Right kidney (tissue), 1 donor: ENCODE data around the gene RXRA.

Source experiments
- DNase-seq: peaks from one replicate; pipeline ENCODE4 v3.0.0-alpha.2; 2016

RXRA gene

DNA sequence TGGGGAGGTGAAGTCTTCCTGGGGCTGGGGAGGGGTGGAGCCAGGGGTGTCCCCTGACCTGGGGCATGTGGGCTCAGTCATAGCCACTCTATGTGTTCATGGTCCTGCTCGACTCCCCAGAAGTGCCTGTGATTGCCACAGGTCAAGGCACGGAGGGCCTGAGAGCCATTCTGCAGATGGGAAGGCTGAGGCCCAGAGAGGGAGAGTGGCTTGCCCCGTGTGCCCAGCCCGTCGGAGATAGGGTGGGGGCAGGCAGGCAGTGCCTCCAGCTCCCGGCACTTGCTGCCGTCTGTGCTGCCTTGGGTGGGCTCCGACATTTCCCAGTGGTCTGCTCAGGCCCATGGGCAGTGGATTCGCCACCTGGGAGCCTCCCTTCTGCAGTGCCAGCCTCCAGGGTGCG lies 74.0 kb downstream of the RXRA start:
- no peak for DNase-seq

GRCh38 chr9:134401391-134401790 lies 75.1 kb downstream of the RXRA start:
- no peak for DNase-seq

GRCh38 chr9:134402182-134402581 lies 75.9 kb downstream of the RXRA start:
- no peak for DNase-seq

DNA sequence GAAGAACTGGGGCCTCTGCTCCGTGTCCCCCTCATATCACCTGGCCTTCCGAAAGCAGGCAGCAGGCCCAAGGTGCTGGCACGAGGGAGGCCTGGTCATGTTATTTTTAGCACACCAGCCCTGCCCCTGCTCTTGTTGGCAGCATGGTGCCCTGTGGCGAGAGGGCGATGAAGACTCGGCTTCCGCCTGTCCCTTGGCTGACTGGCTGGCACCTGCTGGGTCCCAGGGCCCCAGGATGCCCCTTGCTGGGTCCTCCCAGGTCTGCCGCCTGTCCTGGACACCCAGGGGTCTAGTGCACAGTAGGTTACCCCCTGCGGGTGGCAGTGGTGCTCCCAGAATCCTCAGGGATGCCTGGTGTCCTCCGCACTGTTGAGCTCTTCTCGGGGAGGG lies 77.0 kb downstream of the RXRA start:
- no peak for DNase-seq

DNA sequence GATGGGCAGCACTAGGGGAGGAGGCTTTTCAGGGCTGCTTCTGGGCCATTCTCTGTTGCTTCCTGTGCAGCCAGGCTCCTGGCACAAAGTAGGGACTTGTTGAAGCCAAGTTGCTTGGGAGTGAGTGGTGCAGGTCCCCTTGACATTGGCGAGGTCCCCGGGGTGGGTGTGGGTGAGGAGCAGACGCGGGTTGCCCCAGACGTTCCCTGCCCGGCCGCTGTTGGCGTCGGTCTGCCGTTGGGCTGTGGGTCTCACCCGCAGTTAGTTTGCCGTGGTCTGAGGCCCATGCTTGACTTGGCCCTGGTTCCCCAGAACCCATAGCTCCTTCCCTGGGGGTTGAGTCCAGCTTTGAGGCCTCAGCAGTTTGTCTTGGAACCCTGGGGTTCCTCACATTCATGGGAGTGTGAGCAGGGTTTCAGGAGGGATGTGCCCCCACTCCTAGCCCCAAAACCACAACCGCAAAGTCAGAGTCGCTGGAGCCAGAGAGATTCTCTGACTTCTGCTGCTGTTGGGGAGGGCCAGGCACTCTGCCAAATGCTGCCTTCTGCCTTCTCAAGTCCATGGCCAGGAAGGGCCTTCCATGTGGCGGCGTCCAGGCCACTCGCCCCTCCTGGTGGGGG lies 77.5 kb downstream of the RXRA start:
- DNase-seq, result no peak

DNA sequence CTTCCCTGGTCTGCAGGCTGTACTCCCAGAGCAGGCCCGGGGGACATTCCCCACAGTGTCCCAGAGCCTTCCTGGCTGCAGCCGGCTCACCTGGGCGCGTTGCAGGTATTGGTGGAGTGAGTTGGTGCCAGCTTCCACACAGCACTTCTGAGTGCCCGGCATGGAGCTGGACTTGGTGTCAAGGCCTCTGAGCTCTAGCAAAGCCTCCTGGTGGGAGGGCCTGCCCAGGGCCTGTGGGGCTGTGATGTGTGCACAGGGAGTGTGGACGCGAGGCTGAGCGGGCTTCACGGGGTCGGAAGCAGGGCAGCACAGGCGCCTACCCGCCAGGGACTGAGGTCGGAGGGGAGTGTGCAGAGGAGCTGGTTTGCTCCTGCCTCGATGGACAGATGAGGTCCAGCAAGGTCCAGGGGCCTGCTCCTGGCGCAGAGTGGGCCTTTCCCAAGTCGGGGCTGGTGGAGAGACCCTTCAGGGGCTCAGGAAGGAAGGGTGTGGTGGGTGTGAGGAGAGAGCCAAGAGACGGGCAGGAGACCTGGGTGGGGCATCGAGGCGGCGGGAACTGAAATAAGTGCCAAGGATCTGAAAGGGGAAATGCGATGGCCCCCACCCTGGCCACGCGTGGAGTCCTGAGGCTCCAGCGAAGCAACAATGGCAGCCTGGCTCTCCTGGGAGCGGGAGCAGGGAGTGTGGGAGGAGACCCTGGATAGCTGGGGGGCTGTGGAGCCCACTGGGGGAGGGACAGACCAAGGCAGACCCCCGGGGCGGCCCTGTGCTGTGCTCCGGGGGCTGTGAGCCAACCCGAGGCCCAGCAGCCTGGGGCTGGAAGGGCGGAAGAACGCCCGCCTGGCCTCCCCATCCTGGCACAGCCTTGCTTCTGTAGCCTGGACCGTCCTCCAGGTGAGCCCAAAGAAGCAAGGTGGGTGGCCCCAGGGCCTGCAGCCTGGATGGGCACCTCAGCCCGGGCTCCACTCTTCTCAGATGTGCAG lies 78.4 kb downstream of the RXRA start:
- DNase-seq, result no peak

GRCh38 chr9:134405527-134405926 lies 79.3 kb downstream of the RXRA start:
- no peak for DNase-seq

- no peak for DNase-seq
Observed at GRCh38 chr9:134406366-134407120, 80.3 kb downstream of the RXRA start.

DNA sequence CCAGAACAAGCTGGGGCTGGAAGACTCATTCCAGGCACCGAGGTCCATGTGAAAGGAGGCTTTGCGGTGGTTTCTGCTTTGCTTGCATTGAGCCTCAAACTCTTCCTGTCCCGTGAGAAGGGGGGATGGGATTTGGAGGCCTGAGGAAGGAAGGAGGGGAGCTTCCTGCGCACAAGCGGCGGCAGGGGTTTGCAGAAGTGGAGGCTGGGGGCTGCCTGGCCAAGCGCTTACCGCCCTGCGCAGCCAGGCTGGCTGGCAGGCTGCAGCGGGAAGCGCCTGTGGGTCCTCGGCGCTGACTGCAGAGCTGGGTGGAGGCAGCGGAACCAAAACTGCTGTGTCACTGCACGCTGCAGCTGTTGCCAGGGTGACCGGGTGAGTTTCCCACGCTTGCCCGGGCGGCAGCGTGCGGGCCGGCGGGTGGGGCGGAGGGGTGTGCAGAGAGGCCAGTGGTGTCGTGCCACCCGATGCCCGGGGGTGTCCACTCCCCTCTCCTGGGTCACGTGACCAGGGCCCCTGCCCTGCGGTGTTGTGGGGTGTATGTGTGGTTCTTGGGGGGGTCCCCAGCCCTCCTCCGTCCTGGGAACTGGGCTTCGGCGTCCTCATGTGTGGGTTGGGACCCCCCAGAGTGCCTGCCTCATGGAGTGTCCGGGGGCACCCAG lies 81.0 kb downstream of the RXRA start:
- DNase-seq, result peak; percentile 77

DNA sequence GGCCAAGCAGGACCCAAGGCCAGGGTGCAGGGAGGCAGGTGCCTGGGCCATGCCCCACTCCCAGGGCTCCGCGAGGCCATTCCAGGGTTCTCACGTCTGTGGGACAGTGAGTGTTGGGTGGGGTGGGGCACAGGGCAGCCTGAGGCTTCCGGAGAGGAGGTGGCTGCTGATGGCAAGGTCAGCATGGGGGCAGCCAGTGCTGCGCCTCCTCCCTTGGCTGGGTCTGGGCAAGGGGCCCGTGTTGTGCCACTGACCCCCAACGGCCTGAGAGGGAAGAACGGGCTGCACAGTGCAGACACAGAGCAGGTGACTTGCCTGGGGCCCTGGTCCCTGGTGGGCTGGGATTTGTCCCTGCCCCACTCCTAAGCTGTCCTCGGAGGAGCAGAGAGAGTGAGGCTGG lies 82.1 kb downstream of the RXRA start:
- no peak for DNase-seq

- DNase-seq, result no peak
Observed at GRCh38 chr9:134408939-134409737, 82.9 kb downstream of the RXRA start.

DNA sequence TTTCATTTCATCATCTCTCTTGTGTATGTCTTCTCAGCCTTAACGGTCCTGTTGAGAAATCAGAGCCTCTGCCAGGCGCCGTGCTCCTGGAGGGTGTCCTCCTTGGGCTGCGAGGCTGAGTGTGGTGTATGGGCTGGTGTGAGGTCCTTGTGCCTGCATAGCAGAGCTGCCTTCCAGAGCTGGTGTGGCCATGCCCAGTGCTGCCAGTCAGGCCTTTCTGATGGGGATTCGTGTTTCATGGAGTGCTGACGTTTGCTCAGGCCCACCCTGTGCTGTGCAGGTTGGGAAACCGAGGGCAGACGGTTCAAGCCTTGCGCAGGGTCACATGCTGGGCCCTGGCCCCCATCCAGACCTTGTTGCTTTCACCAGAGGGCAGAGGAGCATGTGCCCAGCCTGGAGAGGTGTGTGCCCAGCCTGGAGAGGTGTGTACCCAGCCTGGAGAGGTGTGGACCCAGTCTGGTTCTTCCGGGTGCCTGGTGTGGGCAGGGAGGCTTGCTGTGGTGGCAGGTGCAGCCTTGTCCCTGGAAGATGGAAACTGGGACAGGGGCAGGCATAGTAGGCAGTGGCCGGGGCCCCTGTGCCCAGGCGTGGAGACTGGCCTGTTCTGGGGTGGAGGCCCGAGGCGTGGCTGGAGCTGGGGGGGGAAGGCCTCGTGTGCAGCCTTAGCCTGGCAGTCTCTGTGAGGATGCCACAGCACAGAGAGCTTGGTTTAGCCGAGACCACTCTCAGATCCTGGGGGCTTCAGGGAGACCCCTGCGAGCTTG lies 84.0 kb downstream of the RXRA start:
- no peak for DNase-seq

DNA sequence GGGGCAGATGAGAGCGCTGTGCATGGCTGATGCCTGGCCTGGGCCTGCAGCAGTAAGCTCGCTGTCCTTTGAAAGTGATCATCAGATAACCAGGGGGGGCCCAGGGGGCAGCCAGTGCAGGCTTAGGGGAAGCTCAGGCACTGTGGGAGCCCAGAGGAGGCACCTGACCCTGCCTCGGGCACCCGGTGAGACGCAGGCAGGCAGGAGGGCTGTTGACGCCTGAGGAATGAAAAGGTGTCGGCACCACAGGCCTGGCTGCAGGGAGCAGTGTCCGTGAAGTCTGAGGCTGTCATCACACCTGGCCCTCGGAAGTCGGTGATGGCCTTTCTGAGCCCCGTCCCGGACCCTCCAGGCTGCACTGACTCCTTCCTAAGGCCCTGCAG lies 84.6 kb downstream of the RXRA start:
- no peak for DNase-seq

DNA sequence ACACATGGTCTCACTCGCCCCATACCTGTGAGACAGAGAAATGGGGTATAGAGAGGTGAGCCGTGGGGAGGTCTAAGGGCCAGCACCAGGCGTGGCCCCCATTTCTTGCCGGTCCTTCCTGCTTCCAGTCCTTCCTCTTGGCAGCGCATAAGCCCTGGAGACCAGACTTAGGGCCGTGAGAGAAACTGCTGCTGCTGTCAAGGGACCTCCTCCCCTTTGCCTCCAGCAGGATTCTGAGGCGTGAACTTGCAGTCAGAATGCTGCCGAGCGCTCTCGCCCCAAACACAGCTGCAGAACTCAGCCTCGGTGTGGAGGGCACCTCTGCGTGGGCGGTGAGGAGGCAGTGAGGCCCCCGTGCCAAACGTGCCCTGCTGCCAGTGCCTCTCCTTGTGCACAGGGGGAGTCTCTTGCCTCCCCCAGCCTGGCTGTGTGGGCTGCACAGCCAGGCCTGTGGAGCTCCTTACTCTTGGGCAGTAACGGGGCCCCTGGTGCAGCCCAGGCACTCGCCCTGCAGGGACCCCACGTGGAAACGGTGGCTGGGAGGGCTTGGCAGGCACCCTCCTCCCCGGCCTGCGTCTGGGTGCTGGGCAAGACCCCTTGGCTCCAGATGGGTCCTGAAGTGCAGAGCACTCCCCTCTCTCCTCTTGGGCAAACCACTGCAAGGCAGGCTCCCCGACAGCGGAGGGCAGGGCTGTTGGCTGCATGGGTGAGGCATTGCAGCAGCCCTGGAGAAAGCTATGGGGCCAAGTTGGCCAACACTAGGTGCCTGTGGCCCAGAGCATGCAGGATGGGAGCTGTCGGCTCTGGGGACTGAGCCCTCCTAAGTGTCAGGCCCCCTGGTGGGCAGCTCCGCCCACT lies 85.4 kb downstream of the RXRA start:
- DNase-seq, result no peak

DNA sequence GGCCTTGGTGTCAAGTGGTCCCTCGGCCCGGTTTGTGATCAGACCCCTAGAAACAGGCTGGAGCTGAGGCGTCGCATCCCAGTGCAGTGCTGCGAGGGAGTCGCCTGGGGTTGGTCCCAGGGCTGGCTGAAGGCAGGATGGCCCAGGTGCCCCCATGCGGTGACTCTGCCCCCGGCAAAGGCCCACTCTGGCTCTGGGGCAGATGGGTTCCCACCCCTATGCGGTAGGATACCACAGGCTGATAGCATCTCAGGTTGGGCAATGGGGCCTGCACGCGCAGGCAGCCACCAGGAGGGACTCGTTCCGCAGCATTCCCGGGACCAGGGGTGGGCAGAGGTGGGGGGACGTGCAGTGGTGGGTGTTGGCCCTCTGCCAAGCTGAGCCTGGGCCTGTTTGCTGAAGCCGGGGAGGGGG lies 86.0 kb downstream of the RXRA start:
- DNase-seq, result peak; percentile 62

DNA sequence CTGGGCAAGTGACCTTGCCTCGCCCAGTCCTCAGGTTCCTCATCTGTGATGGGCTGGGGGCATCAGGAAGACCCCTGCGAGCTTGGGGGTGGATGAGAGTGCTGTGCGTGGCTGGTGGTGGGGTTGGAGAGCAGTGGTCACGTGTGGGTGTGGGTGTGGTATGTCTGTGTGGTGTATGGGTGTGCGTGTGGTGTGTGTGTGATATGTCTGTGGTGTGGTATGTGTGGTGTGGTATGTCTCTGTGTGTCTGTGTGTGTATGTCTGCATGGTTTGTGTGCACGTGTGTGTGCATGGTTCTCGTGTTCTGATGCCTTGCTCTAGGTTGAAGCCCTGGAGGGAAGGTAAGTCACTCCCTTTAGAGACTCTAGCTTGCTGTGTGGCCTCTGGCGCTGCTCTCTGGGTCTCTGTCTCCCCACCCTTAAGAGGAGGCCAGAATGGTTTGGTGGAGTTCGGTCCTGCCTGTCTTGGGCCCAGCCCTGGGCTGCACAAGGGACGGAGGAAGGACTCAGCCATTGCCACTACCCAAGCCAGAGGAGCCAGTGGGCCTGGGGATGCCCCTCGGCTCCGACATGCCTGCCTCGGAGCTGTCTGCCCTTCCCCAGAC lies 87.0 kb downstream of the RXRA start:
- DNase-seq, result no peak

GRCh38 chr9:134413890-134414623 lies 87.8 kb downstream of the RXRA start:
- DNase-seq, result peak; percentile 74

- DNase-seq, result no peak
Observed at GRCh38 chr9:134414900-134415425, 88.7 kb downstream of the RXRA start.
